ENCODE measurements around the gene SELENOT.
"Not testable (repeated sequence)": the region's sequence is repeated elsewhere in the genome, so short reads cannot be mapped to it uniquely, and the experiment has no call there.

The SELENOT gene

GRCh38 chr3:150609988-150610387 is 6.9 kb downstream of the SELENOT start:
- no peak for DNase-seq

GRCh38 chr3:150610785-150611184 is 7.7 kb downstream of the SELENOT start:
- no peak for DNase-seq

GRCh38 chr3:150611666-150612065 is 8.5 kb downstream of the SELENOT start:
- DNase-seq: no peak

DNA sequence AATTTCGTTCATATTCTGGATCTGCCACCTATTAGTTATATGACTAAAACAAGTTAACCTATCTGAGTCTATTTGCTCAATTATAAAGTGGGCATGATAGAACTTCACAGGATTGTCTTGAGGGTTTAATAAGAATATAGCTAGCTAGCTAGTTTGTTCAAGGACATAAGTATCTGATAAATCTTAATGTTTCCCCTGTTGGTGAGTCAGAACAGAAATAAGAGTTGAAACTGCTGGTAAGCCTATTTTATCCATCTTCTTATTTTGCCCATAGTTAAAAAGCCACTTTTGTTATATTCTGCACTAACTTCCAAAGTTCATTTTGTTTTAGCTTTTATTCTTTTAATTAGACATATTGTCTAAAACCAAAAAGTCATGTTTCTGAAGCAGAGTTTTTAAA is 9.4 kb downstream of the SELENOT start:
- no peak for DNase-seq

DNA sequence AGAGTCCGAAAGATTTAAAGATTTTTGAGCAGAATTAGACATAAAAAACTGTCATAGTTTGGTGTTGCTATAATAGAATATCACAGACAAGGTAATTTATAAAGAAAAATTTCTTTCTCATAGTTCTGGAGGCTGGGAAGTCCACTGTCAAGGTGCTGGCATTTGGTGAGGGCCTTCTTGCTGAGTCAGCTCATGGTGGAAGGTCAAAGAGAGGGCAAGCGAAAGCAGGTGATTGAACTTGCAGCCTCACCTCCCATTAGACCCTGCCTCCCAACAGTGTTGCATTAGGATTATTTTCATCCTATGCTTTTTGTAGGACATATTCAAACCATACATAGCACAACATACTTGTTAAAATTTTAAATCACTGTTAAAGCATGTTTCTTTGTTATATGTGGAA is 9.9 kb downstream of the SELENOT start:
- no peak for DNase-seq

- DNase-seq: no peak
Measured at GRCh38 chr3:150613709-150614480, 10.8 kb downstream of the SELENOT start.

DNA sequence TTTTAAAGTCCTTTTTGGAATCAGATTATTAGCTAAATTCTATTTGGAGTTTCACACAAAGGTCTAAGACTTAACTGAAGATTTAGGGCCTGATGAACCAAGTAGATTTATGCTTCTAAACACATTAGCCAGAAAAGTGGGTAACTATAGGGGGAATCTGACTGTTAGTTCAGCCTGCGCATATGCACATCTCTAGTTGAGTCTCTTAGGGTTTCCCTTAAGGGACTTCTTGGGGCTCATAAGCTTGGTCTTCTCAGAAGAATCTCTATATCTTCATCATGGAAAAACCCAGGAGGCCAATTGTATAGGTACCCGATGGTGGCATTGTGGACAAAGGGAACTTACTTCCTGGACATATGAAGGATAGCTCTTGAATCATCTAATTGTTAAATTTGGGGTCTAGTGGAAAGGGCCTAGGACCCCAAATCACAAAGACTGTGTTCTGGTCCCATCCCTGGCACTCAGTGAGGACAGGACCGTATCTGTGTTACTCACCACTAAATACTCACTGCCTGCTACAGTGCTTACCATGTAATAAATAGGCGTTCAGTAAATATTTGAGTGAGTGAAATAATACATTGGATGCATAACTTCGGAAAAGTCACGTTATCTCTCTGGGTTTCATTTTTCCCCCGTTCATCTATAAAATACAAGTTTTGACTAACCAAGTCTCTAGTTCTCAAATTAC is 17.0 kb downstream of the SELENOT start:
- no peak for DNase-seq

DNA sequence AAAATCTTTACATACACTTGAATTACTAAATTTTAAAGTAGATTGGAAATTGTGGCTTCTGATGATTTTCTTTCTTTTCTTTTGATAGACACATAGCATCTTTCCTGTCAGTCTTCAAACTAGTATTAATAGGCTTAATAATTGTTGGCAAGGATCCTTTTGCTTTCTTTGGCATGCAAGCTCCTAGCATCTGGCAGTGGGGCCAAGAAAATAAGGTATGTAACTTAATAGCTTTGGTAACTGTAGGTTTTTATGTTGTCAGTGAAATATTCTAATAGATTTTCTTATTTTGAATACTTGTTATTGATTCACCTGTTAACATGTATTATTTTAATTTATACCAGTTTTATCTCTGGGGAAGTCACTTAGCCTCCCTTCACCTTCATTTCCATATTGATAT is 19.8 kb downstream of the SELENOT start:
- DNase-seq: not testable (repeated sequence)

DNA sequence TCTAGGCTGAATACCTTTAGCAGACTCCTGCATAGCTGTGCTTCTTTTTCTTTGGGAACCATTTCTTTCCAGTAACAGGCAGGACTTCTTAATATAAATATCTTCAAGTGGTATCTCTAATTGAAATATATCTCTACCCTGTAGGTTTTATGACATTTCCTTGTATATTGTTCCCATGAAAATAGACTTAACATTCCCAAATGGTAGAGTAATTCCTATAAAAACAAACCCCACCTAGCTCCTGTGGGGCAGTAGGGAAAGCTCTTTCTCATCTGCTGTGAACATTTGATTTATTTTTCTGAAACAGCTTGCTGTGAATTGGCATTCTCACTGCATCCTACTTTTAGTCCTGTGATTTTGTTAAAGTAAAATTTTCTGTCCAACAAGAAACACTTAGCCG is 20.8 kb downstream of the SELENOT start:
- DNase-seq: no peak

DNA sequence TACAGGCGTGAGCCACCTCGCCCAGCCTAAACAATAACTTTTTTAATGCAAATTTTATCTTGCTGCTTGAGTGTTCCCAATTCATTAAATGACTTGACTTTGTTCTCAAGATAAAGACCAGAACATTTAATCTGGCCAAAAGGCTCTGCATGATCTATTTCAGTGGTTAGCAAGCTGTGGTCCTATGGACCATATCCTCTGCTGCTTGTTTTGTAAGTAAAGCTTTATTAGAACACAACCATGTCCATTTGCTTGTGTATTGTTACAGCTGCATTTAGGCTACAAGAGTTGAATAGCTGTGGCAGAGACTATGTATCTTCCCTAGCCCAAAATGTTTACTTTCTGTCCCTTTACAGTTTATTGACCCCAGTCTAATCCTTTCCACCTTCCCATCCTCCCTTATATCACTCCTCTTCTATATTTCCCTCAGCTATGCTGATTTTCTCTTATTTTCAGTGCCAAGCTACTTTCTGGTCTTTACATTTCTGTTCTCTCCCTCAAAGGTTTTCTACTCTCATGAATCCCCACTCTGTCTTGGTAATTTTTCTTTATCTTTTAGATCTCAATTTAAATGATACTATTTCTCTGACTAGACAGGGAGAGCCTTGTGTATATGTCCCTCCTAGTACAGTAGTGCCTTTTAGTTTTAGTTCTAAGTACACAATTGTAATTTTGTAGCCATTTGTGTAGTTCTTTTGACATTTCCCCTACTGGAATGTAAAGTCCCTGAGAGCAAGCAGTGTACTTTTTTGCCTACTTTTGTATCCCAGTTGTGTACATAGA is 23.2 kb downstream of the SELENOT start:
- DNase-seq: no peak

- DNase-seq: no peak
Measured at GRCh38 chr3:150627557-150627956, 24.4 kb downstream of the SELENOT start.

DNA sequence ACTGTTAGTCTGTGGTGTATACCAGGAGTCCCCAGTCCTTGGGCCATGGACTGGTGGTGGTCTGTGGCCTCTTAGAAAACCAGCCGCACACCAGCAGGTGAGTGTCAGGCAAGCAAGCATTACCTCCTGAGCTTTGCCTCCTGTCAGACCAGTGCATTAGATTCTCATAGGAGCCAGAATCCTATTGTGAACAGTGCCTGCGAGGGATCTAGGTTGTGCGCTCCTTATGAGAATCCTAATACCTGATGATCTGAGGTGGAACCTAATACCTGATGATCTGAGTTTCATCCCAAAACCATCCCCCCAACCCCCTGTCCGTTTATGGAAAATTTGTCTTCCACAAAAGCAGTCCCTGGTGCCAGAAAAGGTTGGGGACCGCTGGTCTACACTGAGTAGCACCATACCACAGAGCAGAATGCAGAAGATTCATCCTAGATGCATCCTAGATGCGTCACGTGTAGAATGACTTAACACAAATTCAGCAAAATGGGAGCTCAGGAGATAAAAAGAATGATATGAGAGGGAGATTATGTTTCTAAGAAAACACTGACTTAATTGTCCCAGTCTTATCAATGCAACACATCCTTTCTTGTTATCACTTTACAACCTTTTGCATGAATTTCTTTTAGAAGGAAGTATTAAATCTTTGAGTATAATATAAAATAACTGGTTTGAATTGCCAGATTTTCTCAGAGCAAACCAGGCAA is 28.5 kb downstream of the SELENOT start:
- DNase-seq: no peak

DNA sequence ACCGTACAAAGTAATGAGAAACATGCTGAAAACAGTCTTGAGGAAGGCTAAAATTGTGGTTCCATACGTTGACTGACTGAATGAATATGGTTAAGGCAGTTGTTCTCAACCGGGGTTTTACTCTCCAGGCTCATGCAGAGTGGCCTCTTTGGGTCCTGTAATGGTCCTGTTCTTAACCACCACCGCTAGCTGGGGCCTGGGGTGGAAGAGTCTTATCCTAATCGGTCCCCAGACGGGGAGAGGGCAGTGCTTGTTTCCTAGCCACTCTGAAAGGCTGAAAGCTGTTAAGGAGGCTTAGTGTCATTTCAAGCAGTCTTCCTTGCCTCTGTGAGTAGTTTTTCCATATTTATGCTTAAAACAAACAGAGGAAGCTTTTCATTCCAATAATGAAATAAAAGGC is 32.0 kb downstream of the SELENOT start:
- DNase-seq: no peak

DNA sequence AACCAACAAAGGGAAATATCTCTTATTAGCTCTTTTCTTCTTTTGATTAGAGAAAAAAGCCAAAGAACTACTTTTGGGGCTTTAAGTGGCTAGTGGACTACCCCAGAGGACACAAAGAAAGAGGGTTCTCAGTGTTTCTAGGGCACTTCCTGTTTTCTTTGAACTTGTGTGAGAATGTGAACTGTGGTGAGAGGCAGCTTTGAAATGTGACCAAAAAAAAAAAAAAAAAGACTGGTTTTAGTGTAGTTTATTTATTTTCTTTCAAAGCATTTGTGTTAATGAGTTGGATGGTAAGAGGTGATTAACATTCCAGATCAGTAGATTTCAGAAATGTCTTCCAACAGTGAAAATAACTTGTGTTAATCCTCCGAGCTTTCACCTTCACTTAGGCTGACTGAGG is 32.4 kb downstream of the SELENOT start:
- DNase-seq: no peak

DNA sequence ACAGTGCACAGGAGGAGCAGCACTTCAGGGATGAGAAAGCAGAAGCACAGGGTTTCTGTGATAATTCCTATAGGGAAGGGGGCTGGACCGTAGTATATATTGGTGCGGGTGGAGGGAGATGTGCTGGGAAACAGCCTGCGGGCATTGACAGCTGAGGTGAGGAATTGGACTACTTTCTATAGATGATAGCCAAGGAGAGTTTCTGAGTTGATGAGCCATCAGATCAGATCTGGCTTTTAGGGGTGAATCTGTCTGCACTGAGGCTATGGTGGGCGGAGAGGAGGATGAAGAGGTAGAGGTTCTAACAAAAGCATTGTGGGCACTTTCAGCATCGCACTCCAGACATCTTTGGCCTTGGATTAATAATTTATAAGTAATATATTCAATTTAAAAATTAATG is 33.1 kb downstream of the SELENOT start:
- DNase-seq: no peak

GRCh38 chr3:150639262-150639661 is 36.1 kb downstream of the SELENOT start:
- no peak for DNase-seq

- DNase-seq: no peak
Measured at GRCh38 chr3:150640256-150640655, 37.1 kb downstream of the SELENOT start.

DNA sequence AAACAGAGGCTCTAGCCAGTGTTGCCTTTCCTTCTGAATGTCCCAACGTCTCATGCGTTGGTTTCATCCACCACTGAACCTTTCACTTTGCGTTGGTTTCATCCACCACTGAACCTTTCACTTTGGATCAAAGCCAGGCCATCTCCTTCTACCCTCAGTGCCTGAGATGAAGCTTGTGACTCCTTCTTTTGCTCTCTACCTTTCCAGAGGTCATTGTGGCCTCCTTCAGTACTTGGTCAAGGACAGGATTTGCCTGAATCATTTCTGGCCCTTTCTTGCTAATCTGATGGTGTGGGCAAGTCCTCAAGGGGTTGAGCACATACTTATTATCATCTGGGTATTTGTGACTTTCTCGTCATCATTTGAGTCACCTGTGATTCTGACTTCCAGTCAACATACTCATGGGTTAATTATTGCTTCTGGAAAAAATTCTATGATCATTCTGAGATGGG is 50.0 kb downstream of the SELENOT start:
- no peak for DNase-seq

- no peak for DNase-seq
Measured at GRCh38 chr3:150656316-150656715, 53.2 kb downstream of the SELENOT start.

DNA sequence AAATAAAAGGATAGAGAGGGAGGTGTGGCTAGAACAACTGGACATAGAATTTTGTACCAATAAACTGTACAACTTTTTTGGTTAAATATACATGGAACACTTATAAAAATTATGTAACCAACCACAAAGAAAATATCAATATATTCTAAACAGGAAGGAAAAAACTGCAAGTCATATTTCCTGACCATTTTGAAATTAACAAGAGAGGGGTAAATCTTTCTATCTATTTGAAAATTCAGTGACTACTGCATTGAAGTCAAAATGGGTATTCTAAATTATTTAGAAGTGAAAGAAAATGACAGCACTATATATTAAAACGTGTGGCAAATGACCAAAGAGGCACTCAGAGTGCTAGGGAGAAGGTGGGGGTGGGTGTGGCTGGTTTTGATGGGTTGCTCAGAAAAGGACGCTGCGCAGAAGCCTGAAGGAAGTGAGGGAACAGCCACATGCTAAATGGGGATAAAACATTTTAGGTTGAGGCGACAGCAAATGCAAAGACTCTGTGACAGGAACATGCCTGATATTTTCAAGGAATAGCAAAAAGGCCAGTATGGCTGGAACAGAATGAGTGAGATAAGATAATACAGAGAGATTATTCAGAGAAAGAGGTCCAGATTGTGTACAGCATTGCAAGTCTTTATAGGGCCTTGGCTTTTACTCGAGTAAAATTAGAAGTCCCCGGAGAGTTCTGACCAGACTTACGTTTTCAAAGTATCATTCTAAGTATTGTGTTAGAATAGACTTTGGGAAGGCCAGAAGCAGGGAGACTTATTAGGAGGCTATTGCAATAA is 59.5 kb downstream of the SELENOT start:
- DNase-seq: no peak

DNA sequence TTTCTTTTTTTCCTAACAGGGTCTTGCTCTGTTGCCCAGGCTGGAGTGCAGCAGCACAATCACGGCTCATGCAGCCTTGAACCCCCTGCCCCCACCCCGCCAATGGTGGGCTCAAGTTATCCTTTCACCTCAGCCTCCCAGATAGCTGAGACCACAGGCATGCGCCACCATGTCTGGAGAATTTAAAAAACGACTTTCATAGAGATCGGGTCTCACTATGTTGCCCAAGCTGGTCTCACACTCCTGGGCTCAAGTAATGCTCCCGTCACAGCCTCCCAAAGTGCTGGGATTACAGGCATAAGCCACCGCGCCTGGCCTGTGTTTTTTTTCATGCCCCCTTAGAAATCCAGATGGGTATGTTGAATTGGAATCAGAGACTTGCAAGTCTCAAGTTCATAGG is 60.3 kb downstream of the SELENOT start:
- DNase-seq: no peak

GRCh38 chr3:150666167-150666566 is 63.0 kb downstream of the SELENOT start:
- no peak for DNase-seq

All from stimulated activated CD4-positive, alpha-beta T cell treated with anti-CD3 and anti-CD28 coated beads, Interleukin-1b, Interleukin-23, amount 100 ng/mL, for 48 hours (primary cell).